ENCODE data around the gene FARS2. TPM values are rescaled to one million over a fixed set of nuclear protein-coding genes. Genes with fewer than 3 reads are reported as not detected.

FARS2 gene
- total RNA-seq, 4 donors from 2014 or later, result 2.6 to 21.9 (median 15.0) TPM

- no peak overlapping the region for H3K27ac ChIP-seq
- no peaks in the 10 kb centered on the region for H3K27me3 ChIP-seq
- WGBS, 2 donors (ENCODE audit: low coverage in 1 of 2), result 93% methylated on average over 6 of the region's 6 CpGs
- H3K9me3 ChIP-seq, result no peaks in the 10 kb centered on the region
- H3K36me3 ChIP-seq, result no peaks in the 10 kb centered on the region
- in situ Hi-C loops (cut with MboI; ENCODE audit: low pct_ligation_motif_present in 1 of 4, low pct_unique_long_range_greater_than_20kb in 1 of 4, low sequenced_read_pairs in 3 of 4) (no loop called here), intact Hi-C loops (cut with DNase I; ENCODE audit: low total_unique reads) (no loop called here)
- no peak for TF ChIP-seq CTCF (IDR thresholded peaks at IDR 0.05)
- no peak for TF ChIP-seq POLR2A (IDR thresholded peaks at IDR 0.05)
- TF ChIP-seq EP300 (IDR thresholded peaks at IDR 0.05; ENCODE audit: low read depth), result no peak
- no peak for TF ChIP-seq POLR2AphosphoS5 (IDR thresholded peaks at IDR 0.05)
- no peak for DNase-seq
- no peak overlapping the region for H3K4me3 ChIP-seq
- no peaks in the 10 kb centered on the region for H3K4me1 ChIP-seq
These were observed 38.0 kb upstream of the FARS2 start for GRCh38 chr6:5223309-5223708.

- Histone ChIP-seq H3K27ac (no peak overlapping the region), H3K4me1 (peaks cover 0 to 8% (median 0%) of the 10 kb centered on the region in 4 donors), H3K4me3 (no peak overlapping the region), H3K27me3 (no peaks in the 10 kb centered on the region), H3K36me3 (no peaks in the 10 kb centered on the region), H3K9me3 (no peaks in the 10 kb centered on the region)
- TF ChIP-seq POLR2AphosphoS5 (IDR thresholded peaks at IDR 0.05), result no peak
- no peak for TF ChIP-seq EP300 (IDR thresholded peaks at IDR 0.05; ENCODE audit: low read depth)
- no peak for TF ChIP-seq CTCF (IDR thresholded peaks at IDR 0.05)
- no peak for TF ChIP-seq POLR2A (IDR thresholded peaks at IDR 0.05)
- intact Hi-C loops (cut with DNase I; ENCODE audit: low total_unique reads) (no loop called here), in situ Hi-C loops (cut with MboI; ENCODE audit: low pct_ligation_motif_present in 1 of 4, low pct_unique_long_range_greater_than_20kb in 1 of 4, low sequenced_read_pairs in 3 of 4) (no loop called here)
- 96 to 97% methylated on average over 3 of the region's 3 CpGs for WGBS, 2 donors (ENCODE audit: low coverage in 1 of 2)
- DNase-seq, result no peak
These were observed 32.0 kb upstream of the FARS2 start for GRCh38 chr6:5229356-5229755.

- H3K4me3 ChIP-seq, result no peak overlapping the region
- in situ Hi-C loops (cut with MboI; ENCODE audit: low pct_ligation_motif_present in 1 of 4, low pct_unique_long_range_greater_than_20kb in 1 of 4, low sequenced_read_pairs in 3 of 4), result no loop called here
- 74 to 100% methylated on average over 1 to 4 of the region's 4 CpGs for WGBS, 2 donors (ENCODE audit: low coverage in 1 of 2)
These were observed 31.2 kb upstream of the FARS2 start for GRCh38 chr6:5230081-5230480.

GRCh38 chr6:5231289-5231688 lies 30.0 kb upstream of the FARS2 start:
- in situ Hi-C loops (cut with MboI; ENCODE audit: low pct_ligation_motif_present in 1 of 4, low pct_unique_long_range_greater_than_20kb in 1 of 4, low sequenced_read_pairs in 3 of 4) (no loop called here), intact Hi-C loops (cut with DNase I; ENCODE audit: low total_unique reads) (no loop called here)
- H3K4me1 ChIP-seq, result peaks cover 0 to 8% (median 0%) of the 10 kb centered on the region in 4 donors
- no peak overlapping the region for H3K27ac ChIP-seq
- no peak for TF ChIP-seq POLR2A (IDR thresholded peaks at IDR 0.05)
- no peak for TF ChIP-seq EP300 (IDR thresholded peaks at IDR 0.05; ENCODE audit: low read depth)
- TF ChIP-seq POLR2AphosphoS5 (IDR thresholded peaks at IDR 0.05), result no peak
- TF ChIP-seq CTCF (IDR thresholded peaks at IDR 0.05), result no peak
- 60 to 100% methylated on average over 1 to 2 of the region's 2 CpGs for WGBS, 2 donors (ENCODE audit: low coverage in 1 of 2)
- no peaks in the 10 kb centered on the region for H3K27me3 ChIP-seq
- H3K36me3 ChIP-seq, result no peaks in the 10 kb centered on the region
- no peaks in the 10 kb centered on the region for H3K9me3 ChIP-seq
- H3K4me3 ChIP-seq, result no peak overlapping the region
- DNase-seq, result no peak

More at GRCh38 chr6:5230081-5230480, 31.2 kb upstream of the FARS2 start:
- intact Hi-C loops (cut with DNase I; ENCODE audit: low total_unique reads), result no loop called here
- peaks cover 0 to 8% (median 0%) of the 10 kb centered on the region in 4 donors for H3K4me1 ChIP-seq
- H3K27ac ChIP-seq, result no peak overlapping the region
- H3K9me3 ChIP-seq, result no peaks in the 10 kb centered on the region
- H3K36me3 ChIP-seq, result no peaks in the 10 kb centered on the region
- H3K27me3 ChIP-seq, result no peaks in the 10 kb centered on the region
- DNase-seq, result no peak
- TF ChIP-seq EP300 (IDR thresholded peaks at IDR 0.05; ENCODE audit: low read depth) (no peak), POLR2AphosphoS5 (IDR thresholded peaks at IDR 0.05) (no peak), CTCF (IDR thresholded peaks at IDR 0.05) (no peak), POLR2A (IDR thresholded peaks at IDR 0.05) (no peak)

Data from transverse colon (tissue), 4 donors.